Endothelial cell of umbilical vein (primary cell): ENCODE data around the gene KLHL26. TPM values are rescaled to one million over a fixed set of nuclear protein-coding genes. Genes with fewer than 3 reads are reported as not detected.

Experiments
- BruUV-seq: library from RNA; stranded (reverse); fragments of 400-500 nt; replicated peaks from 2 replicates; lab custom pipeline; 2021; lab: Mats Ljungman, UMichigan
- CTCF ChIA-PET: fragments of 300-600, 350-600 bp; sonication (Branson Sonifier 250); formaldehyde crosslinking; loops from one replicate; lab custom pipeline; 2021; ENCODE audit warnings: antibody characterized with exemption, inconsistent platforms; lab: Charles Lee
- POLR2A ChIA-PET: fragments of 300-600, 350-600 bp; sonication (Branson Sonifier 250); formaldehyde crosslinking; loops from one replicate; lab custom pipeline; 2021; ENCODE audit warnings: antibody characterized with exemption, inconsistent platforms; lab: Charles Lee
- DNase-seq: peaks from one replicate; pipeline ENCODE4 v3.0.0-alpha.2; 2011; ENCODE audit warnings: low read depth, low spot score
- FAIRE-seq: peaks from 2 replicates; lab custom pipeline; 2011; peaks lifted over from hg19 to GRCh38; lab: Jason Lieb, UNC
- H2AFZ ChIP-seq: 2 replicates; pipeline ENCODE4 v1.6.0; 2012; ENCODE audit warnings: low read depth, low read length, control low read depth, inconsistent platforms
- H3K27ac ChIP-seq: 2 replicates; pipeline ENCODE4 v1.5.1; 2011; ENCODE audit warnings: low read depth, mild to moderate bottlenecking, control low read depth, low read length, moderate library complexity; ENCODE audit not compliant: insufficient read depth
- H3K27me3 ChIP-seq, 2 experiments: 2 replicates each; pipeline versions ENCODE4 v1.6.0 to v1.6.1; 2011; ENCODE audit warnings: low read length in 2 of 2, mixed read lengths in 1 of 2; ENCODE audit not compliant: control insufficient read depth in 2 of 2, insufficient read depth in 2 of 2
- H3K36me3 ChIP-seq, 2 experiments: 2 replicates in 1 of 2; 3 replicates in 1 of 2; pipeline ENCODE4 v1.5.1; 2011; ENCODE audit warnings: low read length in 2 of 2, mild to moderate bottlenecking in 1 of 2, moderate library complexity in 1 of 2; ENCODE audit not compliant: control insufficient read depth in 2 of 2, insufficient read depth in 2 of 2; ENCODE audit errors: extremely low read depth in 1 of 2
- H3K4me1 ChIP-seq: 3 replicates; pipeline ENCODE4 v1.5.1; 2011; ENCODE audit warnings: mild to moderate bottlenecking, low read length; ENCODE audit not compliant: control insufficient read depth, insufficient read depth; ENCODE audit errors: extremely low read depth
- H3K4me2 ChIP-seq: 2 replicates; pipeline ENCODE4 v1.6.1; 2011; ENCODE audit warnings: low read length, control low read depth, mixed read lengths; ENCODE audit not compliant: insufficient read depth
- H3K4me3 ChIP-seq, 3 experiments: fragments of 200-600 bp in 1 of 3; sonication (generic), shearing (Covaris generic) in 1 of 3; replicated peaks in 1 of 3; 2 replicates each; pipeline ENCODE4 v1.5.1; 2011 to 2016; ENCODE audit warnings: control low read depth in 3 of 3, low read length in 3 of 3, mild to moderate bottlenecking in 2 of 3, inconsistent platforms in 1 of 3, low read depth in 1 of 3, moderate library complexity in 1 of 3; ENCODE audit not compliant: insufficient read depth in 1 of 3
- H3K79me2 ChIP-seq: 2 replicates; pipeline ENCODE4 v1.6.0; 2012; ENCODE audit warnings: low read length, inconsistent platforms; ENCODE audit not compliant: control insufficient read depth, insufficient read depth
- H3K9ac ChIP-seq: replicated peaks from 2 replicates; pipeline ENCODE3; 2011; ENCODE audit warnings: low read length, control low read depth; ENCODE audit not compliant: insufficient read depth; ENCODE audit errors: extremely low read depth
- H3K9me1 ChIP-seq: replicated peaks from 3 replicates; pipeline ENCODE4 v1.6.0; 2011; ENCODE audit warnings: mild to moderate bottlenecking, low read length; ENCODE audit not compliant: control insufficient read depth, insufficient read depth; ENCODE audit errors: extremely low read depth
- H3K9me3 ChIP-seq: replicated peaks from 2 replicates; pipeline ENCODE4 v1.5.1; 2012; ENCODE audit warnings: low read length, inconsistent platforms; ENCODE audit not compliant: control insufficient read depth, insufficient read depth
- H4K20me1 ChIP-seq: replicated peaks from 2 replicates; pipeline ENCODE3; 2011; ENCODE audit warnings: mild to moderate bottlenecking, low read length; ENCODE audit not compliant: control insufficient read depth, insufficient read depth; ENCODE audit errors: extremely low read depth
- EZH2 ChIP-seq: IDR thresholded peaks from 2 replicates; pipeline ENCODE4 v1.6.1; 2012; ENCODE audit warnings: borderline replicate concordance, low read depth, mild to moderate bottlenecking, moderate library complexity, low read length, inconsistent platforms; ENCODE audit not compliant: severe bottlenecking
- FOS ChIP-seq: IDR thresholded peaks from 2 replicates; pipeline ENCODE4 v1.6.1; 2011; ENCODE audit warnings: mild to moderate bottlenecking, low read length, moderate library complexity, borderline replicate concordance; ENCODE audit not compliant: insufficient read depth
- GATA2 ChIP-seq: IDR thresholded peaks from 2 replicates; pipeline ENCODE4 v1.7.0; 2011; ENCODE audit warnings: low read depth, mild to moderate bottlenecking, moderate library complexity, mixed read lengths, low read length; ENCODE audit not compliant: insufficient read length, insufficient read depth
- JUN ChIP-seq: IDR thresholded peaks from 2 replicates; pipeline ENCODE4 v1.6.1; 2011; ENCODE audit warnings: borderline replicate concordance, low read depth; ENCODE audit not compliant: insufficient read length, insufficient read depth
- MYC ChIP-seq: IDR thresholded peaks from one replicate; pipeline ENCODE4 v1.6.1; 2011; ENCODE audit warnings: mild to moderate bottlenecking, low read depth, low read length
- POLR2A ChIP-seq: IDR thresholded peaks from 2 replicates; pipeline ENCODE4 v1.6.1; 2012; ENCODE audit warnings: low read depth, mild to moderate bottlenecking, control low read depth, low read length
- POLR2AphosphoS5 ChIP-seq: IDR thresholded peaks from 2 replicates; pipeline ENCODE4 v1.6.1; 2012; ENCODE audit warnings: low read depth, mild to moderate bottlenecking, control low read depth, low read length, moderate library complexity; ENCODE audit not compliant: insufficient read depth
- dilution Hi-C: fragments of 300-500 bp; cut with MboI; formaldehyde crosslinking; loops from one replicate; pipeline ENCODE4 v1.15.0; 2019; ENCODE audit warnings: low sequenced_read_pairs; ENCODE audit not compliant: extremely low pct_ligation_motif_present
- intact Hi-C: fragments of 100-400 bp; cut with micrococcal nuclease; formaldehyde crosslinking; loops from one replicate; pipeline ENCODE4 v1.10.0; 2022
- polyA plus RNA-seq, 4 experiments: library from polyadenylated mRNA; depleted of rRNA in 3 of 4; stranded (reverse) in 3 of 4; unstranded in 1 of 4; fragments of >200 nt; gene quantifications; 2 replicates each; pipeline versions ENCODE4 v1.2.1 to v1.2.3, GENCODE V29; 2011 to 2012; ENCODE audit warnings: missing spikeins in 1 of 4
- total RNA-seq: library from RNA; stranded (reverse); gene quantifications from 2 replicates; pipeline ENCODE4 v1.2.3, GENCODE V29; 2021
- TF ChIP-seq, protein P1 (sequence below), 2 donors: IDR thresholded peaks; 1 replicate in 1 of 2; 2 replicates in 1 of 2; pipeline ENCODE4 v1.5.1; 2011; ENCODE audit warnings: low read length in 2 of 2, mild to moderate bottlenecking in 2 of 2, moderate library complexity in 2 of 2, control low read depth in 1 of 2, inconsistent platforms in 1 of 2, low read depth in 1 of 2; ENCODE audit not compliant: insufficient read depth in 1 of 2; ENCODE audit errors: extremely low read depth in 1 of 2
- TF ChIP-seq, protein P2 (sequence below): IDR thresholded peaks from 2 replicates; pipeline ENCODE4 v1.6.1; 2011; ENCODE audit not compliant: insufficient read depth, insufficient read length

Gene KLHL26
- total and polyA plus RNA-seq, 2 donors (not counting 3 experiments of a cell fraction or from before 2014, with no cell fraction given), result 2.4 to 6.2 TPM

GRCh38 chr19:18650468-18651041, 13.7 kb downstream of the KLHL26 start:
- H3K4me2 ChIP-seq, result peak overlapping the region; percentile 56
- no peaks in the 10 kb centered on the region for H4K20me1 ChIP-seq
- DNase-seq, result peak; percentile 81
- peak overlapping the region; percentile 25 for H3K9ac ChIP-seq
- no peaks in the 10 kb centered on the region for H3K9me1 ChIP-seq
- dilution Hi-C loops, result no loop called here
- no peaks in the 10 kb centered on the region for H3K9me3 ChIP-seq
- no peak overlapping the region for H3K4me3 ChIP-seq
- H3K4me1 ChIP-seq, result peaks cover 30% of the 10 kb centered on the region
- intact Hi-C loops, result loop anchor here (1.0 to 2.0 kb wide), 3 partner anchors 10 to 28 kb away; partner anchors contain the start of gene KLHL26
- BruUV-seq, result no TSS peak
- FAIRE-seq, result peak; percentile 94
- H3K27ac ChIP-seq, result peak overlapping the region; percentile 67
- no peaks in the 10 kb centered on the region for H3K79me2 ChIP-seq
- ChIA-PET CTCF (interaction anchor here (0.7 to 2.2 kb wide), 5 partner anchors 10 to 200 kb away, joined by 3 to 7 read pairs (median 3); partner anchors contain the start of gene CRTC1), POLR2A (no interaction called here)
- H3K27me3 ChIP-seq, result no peaks in the 10 kb centered on the region
- H2AFZ ChIP-seq, result peak overlapping the region; percentile 35
- H3K36me3 ChIP-seq, result no peaks in the 10 kb centered on the region
- TF ChIP-seq, protein P1, sequence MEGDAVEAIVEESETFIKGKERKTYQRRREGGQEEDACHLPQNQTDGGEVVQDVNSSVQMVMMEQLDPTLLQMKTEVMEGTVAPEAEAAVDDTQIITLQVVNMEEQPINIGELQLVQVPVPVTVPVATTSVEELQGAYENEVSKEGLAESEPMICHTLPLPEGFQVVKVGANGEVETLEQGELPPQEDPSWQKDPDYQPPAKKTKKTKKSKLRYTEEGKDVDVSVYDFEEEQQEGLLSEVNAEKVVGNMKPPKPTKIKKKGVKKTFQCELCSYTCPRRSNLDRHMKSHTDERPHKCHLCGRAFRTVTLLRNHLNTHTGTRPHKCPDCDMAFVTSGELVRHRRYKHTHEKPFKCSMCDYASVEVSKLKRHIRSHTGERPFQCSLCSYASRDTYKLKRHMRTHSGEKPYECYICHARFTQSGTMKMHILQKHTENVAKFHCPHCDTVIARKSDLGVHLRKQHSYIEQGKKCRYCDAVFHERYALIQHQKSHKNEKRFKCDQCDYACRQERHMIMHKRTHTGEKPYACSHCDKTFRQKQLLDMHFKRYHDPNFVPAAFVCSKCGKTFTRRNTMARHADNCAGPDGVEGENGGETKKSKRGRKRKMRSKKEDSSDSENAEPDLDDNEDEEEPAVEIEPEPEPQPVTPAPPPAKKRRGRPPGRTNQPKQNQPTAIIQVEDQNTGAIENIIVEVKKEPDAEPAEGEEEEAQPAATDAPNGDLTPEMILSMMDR (IDR thresholded peaks at IDR 0.05; ENCODE audit: extremely low read depth in 1 of 2, insufficient read depth in 1 of 2, low read depth in 1 of 2, low read length in 2 of 2), result no peak
- no peak for TF ChIP-seq GATA2
- no peak for TF ChIP-seq FOS
- no peak for TF ChIP-seq POLR2AphosphoS5
- TF ChIP-seq POLR2A, result no peak
- TF ChIP-seq MYC, result no peak
- TF ChIP-seq, protein P2, sequence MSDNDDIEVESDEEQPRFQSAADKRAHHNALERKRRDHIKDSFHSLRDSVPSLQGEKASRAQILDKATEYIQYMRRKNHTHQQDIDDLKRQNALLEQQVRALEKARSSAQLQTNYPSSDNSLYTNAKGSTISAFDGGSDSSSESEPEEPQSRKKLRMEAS, result no peak
- no peak for TF ChIP-seq EZH2
- TF ChIP-seq JUN, result no peak
